H1 (cell line): ENCODE data around the gene FBN1.

Experiments
- CBX8 ChIP-seq: fragments of 300-800, 300-1000 bp; sonication (generic); IDR thresholded peaks from 2 replicates; pipeline ENCODE4 v1.7.1; 2016; ENCODE audit warnings: low read depth, low read length, borderline replicate concordance
- CEBPB ChIP-seq: IDR thresholded peaks from 2 replicates; pipeline ENCODE4 v1.6.1; 2012; ENCODE audit warnings: low read depth, low read length
- KDM5A ChIP-seq: fragments of 200-600 bp; IDR thresholded peaks from 2 replicates; pipeline ENCODE4 v1.7.1; 2012; ENCODE audit warnings: mild to moderate bottlenecking, low read length, inconsistent platforms, mixed read lengths
- POLR2A ChIP-seq, 2 experiments: IDR thresholded peaks; 1 replicate in 1 of 2; 2 replicates in 1 of 2; pipeline ENCODE4 v1.6.1; 2011; ENCODE audit warnings: low read depth in 2 of 2, low read length in 2 of 2, mild to moderate bottlenecking in 2 of 2; ENCODE audit errors: control extremely low read depth in 1 of 2
- POLR2AphosphoS5 ChIP-seq: IDR thresholded peaks from 2 replicates; pipeline ENCODE4 v1.6.1; 2011; ENCODE audit warnings: low read depth, low read length
- TAF1 ChIP-seq: IDR thresholded peaks from 2 replicates; pipeline ENCODE4 v1.6.1; 2011; ENCODE audit warnings: mild to moderate bottlenecking, low read depth, low read length
- TF ChIP-seq, protein P1 (sequence below), 3 experiments: IDR thresholded peaks; 1 replicate in 2 of 3; 2 replicates in 1 of 3; pipeline versions ENCODE4 v1.5.1 to v1.6.1; 2011; ENCODE audit warnings: low read length in 3 of 3, mild to moderate bottlenecking in 3 of 3, inconsistent platforms in 2 of 3, low read depth in 1 of 3, moderate library complexity in 1 of 3; ENCODE audit not compliant: insufficient read depth in 1 of 3; ENCODE audit errors: control extremely low read depth in 1 of 3

DNA sequence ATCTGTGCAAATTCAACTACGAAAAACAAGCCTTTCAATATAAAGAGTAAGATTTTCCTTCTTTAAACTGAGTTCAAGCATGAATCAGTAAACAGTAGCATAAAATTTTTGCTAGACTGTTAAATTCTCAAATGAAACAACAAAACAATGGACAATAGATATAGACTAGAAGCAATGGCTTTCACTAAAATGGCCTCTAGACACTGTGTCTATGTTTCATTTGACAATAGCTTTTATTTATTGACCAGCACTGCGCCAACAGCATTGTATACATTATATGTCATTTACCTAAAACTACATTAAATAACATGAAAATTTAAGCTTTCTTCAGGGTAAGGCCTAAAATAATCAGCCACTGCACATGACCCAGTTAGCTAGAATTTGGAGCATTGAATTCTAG is 165.8 kb downstream of the FBN1 start:
- TF ChIP-seq CEBPB (no peak), POLR2A (IDR thresholded peaks at IDR 0.05; ENCODE audit: control extremely low read depth in 1 of 2, low read depth in 2 of 2, low read length in 2 of 2) (no peak), TAF1 (no peak), KDM5A (no peak), POLR2AphosphoS5 (no peak), CBX8 (no peak)
- TF ChIP-seq, protein P1, sequence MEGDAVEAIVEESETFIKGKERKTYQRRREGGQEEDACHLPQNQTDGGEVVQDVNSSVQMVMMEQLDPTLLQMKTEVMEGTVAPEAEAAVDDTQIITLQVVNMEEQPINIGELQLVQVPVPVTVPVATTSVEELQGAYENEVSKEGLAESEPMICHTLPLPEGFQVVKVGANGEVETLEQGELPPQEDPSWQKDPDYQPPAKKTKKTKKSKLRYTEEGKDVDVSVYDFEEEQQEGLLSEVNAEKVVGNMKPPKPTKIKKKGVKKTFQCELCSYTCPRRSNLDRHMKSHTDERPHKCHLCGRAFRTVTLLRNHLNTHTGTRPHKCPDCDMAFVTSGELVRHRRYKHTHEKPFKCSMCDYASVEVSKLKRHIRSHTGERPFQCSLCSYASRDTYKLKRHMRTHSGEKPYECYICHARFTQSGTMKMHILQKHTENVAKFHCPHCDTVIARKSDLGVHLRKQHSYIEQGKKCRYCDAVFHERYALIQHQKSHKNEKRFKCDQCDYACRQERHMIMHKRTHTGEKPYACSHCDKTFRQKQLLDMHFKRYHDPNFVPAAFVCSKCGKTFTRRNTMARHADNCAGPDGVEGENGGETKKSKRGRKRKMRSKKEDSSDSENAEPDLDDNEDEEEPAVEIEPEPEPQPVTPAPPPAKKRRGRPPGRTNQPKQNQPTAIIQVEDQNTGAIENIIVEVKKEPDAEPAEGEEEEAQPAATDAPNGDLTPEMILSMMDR (IDR thresholded peaks at IDR 0.05; ENCODE audit: control extremely low read depth in 1 of 3, insufficient read depth in 1 of 3, low read depth in 1 of 3, low read length in 3 of 3): no peak
